ENCODE measurements around the gene THSD8.

Gene THSD8

DNA sequence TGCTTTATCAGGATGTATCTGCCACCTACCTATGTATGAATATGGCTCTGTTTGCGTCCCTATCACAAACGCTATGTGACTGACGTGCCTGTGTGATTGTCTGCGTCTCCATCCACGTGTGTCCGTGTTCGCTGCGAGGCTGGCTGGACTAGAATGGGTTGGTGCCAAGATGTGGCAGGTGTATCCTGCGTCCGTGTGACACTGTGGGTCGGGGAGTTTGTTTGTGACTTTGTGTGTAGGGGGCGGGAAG lies 19.8 kb upstream of the THSD8 start:
- no peak for DNase-seq

GRCh38 chr19:12782424-12783290 lies 19.2 kb upstream of the THSD8 start:
- DNase-seq: peak in 1 of 2 experiments; percentile 74

DNA sequence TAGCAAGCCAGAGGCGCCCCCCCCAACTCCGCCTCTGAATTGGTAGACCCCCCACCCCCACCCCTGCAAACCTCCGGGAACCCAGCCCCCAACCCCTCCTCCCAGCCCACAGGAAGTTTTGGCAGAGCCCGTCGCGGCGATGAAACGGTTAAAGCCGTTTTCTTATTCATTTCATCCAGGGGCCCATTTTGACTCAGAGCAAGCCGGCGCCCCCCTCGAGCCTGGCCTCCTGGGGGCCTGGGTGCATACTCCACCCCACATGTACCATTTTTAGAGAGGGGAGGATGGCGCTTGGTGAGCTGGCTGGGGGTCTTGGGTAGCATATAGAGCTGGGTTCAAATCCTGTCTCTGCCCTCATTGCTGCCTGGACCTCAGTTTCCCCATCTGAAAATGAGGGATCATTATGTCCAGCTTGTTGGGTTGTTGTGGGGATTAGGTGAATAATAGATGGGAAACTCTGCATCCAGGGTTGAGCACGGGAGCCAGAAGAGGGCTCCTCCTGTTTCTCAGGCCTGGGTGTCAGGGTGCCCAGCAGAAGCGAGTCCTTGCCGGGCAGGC lies 18.5 kb upstream of the THSD8 start:
- DNase-seq: no peak

DNA sequence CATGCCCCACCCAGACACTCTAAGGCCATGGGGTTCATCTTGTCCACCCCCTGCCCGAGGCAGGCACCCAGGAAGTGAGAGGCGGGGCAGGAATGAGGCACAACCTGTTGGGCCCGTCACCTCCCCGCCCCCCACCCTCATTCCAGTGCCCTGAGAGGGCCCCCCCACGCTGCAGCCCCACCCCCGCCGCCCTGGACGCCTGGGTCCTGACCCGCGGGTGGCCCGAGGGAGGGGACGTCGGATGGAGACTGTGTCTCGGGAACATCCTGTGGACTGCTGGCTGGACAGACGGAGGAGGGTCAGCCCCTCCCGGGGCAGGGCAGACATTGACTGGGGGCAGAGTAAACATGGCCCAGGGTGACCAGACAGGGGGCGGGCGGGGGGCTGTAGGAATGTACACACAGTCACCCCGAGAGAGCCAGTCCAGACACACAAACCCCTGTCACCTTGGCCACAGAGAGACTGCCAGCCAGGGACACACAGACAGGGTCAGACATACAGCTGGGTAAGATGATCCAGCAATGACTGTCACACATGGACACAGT lies 17.9 kb upstream of the THSD8 start:
- no peak for DNase-seq

GRCh38 chr19:12784394-12784870 lies 17.4 kb upstream of the THSD8 start:
- no peak for DNase-seq

- DNase-seq: no peak
Measured at GRCh38 chr19:12784871-12785430, 16.9 kb upstream of the THSD8 start.

GRCh38 chr19:12785431-12786031 lies 16.3 kb upstream of the THSD8 start:
- DNase-seq: no peak

DNA sequence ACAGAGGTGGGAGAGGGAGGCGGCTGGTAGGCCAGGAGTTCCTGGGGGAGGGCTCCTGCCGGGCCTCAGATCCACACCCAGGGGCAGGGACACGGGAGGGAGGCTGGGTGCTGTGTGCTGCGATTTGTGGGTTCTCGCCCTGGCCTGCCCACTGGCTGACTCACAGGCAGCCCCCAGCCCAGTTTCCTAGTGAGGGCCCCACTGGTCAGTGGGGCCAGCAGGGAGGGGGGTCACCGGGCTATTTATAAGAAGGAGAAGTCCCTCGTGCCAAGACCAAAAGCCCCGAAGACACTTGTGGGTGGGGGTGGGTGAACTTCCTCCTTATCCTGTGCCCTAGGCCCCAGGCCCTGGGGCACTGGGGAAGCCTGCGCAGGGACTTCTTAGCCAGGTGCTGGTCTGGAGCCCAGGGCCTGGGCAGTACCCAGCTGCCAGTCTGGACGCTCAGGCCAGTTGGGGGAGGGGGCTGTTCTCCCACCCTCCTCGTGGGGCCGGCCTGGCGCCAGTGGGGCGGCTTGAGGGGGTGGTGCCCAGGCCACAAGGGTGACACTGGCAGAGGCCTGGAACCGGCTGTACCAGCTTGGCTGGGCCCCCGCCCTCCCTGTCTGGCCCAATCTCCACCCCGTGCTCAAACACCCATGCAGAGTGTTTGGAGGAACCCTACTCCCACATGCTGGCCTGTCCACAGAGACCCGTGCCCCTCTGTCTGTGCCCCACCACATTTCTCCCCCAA lies 15.6 kb upstream of the THSD8 start:
- DNase-seq: no peak

DNA sequence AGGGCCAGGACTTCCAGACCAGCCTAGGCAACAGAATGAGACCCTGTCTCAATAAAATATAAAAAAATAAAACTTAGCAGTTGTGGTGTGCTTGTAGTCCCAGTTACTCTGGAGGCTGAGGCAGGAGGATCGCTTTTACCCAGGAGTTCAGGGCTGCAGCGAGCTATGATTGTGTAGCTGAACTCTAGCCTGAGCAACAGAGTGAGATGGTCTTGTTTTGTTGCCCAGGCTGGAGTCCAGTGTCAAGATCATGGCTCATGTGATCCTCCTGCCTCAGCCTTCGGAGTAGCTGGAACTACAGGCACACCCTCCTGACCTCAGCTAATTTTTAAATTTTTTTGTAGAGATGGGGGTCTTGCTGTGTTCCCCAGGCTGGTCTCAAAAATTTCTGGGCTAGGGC lies 14.9 kb upstream of the THSD8 start:
- no peak for DNase-seq

DNA sequence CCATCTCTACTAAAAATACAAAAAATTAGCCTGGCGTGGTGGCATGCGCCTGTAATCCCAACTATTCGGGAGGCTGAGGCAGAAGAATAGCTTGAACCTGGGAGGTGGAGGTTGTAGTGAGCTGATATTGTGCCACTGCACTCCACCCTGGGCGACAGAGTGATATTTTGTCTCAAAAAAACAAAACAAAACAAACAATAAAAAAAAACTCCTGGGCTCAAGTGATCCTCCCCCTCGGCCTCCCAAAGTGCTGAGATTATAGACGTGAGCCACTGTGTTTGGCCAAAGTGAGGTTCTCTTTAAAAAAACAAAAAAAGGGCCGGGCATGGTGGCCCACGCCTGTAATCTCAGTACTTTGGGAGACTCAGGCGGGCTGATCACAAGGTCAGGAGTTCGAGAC lies 14.4 kb upstream of the THSD8 start:
- DNase-seq: no peak

DNA sequence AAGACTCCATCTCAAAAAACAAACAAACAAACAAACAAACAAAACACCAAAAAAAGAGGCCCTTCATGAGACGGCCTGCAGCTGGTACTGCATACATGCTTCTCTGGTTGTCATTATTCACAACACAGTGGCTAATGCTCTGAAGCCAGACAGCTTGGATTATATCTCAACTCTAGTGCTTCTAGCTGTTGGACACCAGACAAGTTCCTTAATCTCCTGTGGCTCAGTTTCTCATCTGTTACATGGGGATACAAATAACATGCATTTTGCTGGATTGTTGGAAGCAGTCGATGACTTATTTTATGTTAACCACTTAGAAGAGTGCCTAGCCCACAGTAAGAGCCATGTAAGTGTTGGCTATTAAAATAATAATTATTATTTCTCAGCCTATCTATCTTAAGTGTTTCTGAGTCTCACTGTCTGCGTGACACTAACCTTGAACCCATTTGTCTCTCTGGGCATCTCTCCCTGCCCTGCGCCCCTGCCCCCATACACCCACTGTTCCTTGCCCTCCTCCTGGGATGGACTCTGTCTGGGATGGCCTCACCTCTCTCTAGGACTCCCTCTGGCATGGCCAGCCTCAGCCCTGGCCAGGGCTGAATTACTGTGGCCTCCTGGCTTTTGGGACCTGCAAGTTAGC lies 13.7 kb upstream of the THSD8 start:
- DNase-seq: no peak

- peak in 1 of 2 experiments; percentile 58 for DNase-seq
Measured at GRCh38 chr19:12788682-12789097, 13.2 kb upstream of the THSD8 start.

GRCh38 chr19:12789098-12789903 lies 12.6 kb upstream of the THSD8 start:
- DNase-seq: no peak

- DNase-seq: peak; percentile 91 to 92
Measured at GRCh38 chr19:12789904-12790619, 11.8 kb upstream of the THSD8 start.

- no peak for DNase-seq
Measured at GRCh38 chr19:12790628-12791344, 11.1 kb upstream of the THSD8 start.

DNA sequence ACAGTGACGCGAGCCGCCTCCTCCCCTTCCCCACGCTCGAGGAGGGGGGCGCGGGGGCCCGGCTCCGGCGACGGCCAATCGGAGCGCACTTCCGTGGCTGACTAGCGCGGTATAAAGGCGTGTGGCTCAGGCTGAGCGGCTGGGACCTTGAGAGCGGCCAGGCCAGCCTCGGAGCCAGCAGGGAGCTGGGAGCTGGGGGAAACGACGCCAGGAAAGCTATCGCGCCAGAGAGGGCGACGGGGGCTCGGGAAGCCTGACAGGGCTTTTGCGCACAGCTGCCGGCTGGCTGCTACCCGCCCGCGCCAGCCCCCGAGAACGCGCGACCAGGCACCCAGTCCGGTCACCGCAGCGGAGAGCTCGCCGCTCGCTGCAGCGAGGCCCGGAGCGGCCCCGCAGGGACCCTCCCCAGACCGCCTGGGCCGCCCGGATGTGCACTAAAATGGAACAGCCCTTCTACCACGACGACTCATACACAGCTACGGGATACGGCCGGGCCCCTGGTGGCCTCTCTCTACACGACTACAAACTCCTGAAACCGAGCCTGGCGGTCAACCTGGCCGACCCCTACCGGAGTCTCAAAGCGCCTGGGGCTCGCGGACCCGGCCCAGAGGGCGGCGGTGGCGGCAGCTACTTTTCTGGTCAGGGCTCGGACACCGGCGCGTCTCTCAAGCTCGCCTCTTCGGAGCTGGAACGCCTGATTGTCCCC lies 10.4 kb upstream of the THSD8 start, which contains the start of gene JUNB:
Gene JUNB, plus strand, starts transcription at position 142 of the 706 bp plus-strand sequence. Its CDS starts 286 bp downstream, at position 428.
- peak; percentile 88 to 89 for DNase-seq

GRCh38 chr19:12792051-12792852 lies 9.6 kb upstream of the THSD8 start:
- DNase-seq: peak in 1 of 2 experiments; percentile 44

DNA sequence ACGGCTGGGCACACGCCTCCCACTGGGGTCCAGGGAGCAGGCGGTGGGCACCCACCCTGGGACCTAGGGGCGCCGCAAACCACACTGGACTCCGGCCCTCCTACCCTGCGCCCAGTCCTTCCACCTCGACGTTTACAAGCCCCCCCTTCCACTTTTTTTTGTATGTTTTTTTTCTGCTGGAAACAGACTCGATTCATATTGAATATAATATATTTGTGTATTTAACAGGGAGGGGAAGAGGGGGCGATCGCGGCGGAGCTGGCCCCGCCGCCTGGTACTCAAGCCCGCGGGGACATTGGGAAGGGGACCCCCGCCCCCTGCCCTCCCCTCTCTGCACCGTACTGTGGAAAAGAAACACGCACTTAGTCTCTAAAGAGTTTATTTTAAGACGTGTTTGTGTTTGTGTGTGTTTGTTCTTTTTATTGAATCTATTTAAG lies 9.0 kb upstream of the THSD8 start:
- DNase-seq: peak in 1 of 2 experiments; percentile 44
